ENCODE measurements around the gene POU6F2. TPM values are rescaled to one million over a fixed set of nuclear protein-coding genes. Genes with fewer than 3 reads are reported as not detected.

POU6F2 gene
- total RNA-seq, 1 experiment from 2014 or later: not detected

- Histone ChIP-seq H3F3A (ENCODE audit: low read length, unreplicated experiment) (no peaks in the 10 kb centered on the region), H3K79me2 (ENCODE audit: low read length) (no peaks in the 10 kb centered on the region), H3K9me3 (ENCODE audit: low read length) (no peaks in the 10 kb centered on the region), H3K9ac (ENCODE audit: low read length) (no peak overlapping the region), H3K36me3 (ENCODE audit: low read depth, low read length) (no peaks in the 10 kb centered on the region), H3K27me3 (ENCODE audit: low read length) (peaks cover 51% of the 10 kb centered on the region), H3K9me2 (replicated peaks; ENCODE audit: low read length) (no peaks in the 10 kb centered on the region), H3K4me2 (ENCODE audit: low read length) (no peak overlapping the region), H4K20me1 (ENCODE audit: low read length) (no peaks in the 10 kb centered on the region), H3K4me3 (ENCODE audit: low read length) (no peak overlapping the region), H3K4me1 (ENCODE audit: insufficient read depth, low read length) (no peaks in the 10 kb centered on the region), H2AFZ (ENCODE audit: low read length) (no peak overlapping the region), H3K27ac (ENCODE audit: low read length) (no peak overlapping the region)
- ChIA-PET POLR2A (ENCODE audit: unreplicated experiment) (interaction anchor here (0.6 kb wide), 1 partner anchor 359 kb away, joined by 4 read pairs; no protein-coding TSS in a partner anchor), CTCF (no interaction called here)
- no TSS peak for BruUV-seq (replicated peaks)
- TF ChIP-seq EZH2 (IDR thresholded peaks at IDR 0.05; ENCODE audit: low read length, unreplicated experiment) (no peak), EZH2phosphoT487 (IDR thresholded peaks at IDR 0.05; ENCODE audit: borderline replicate concordance, low read length) (no peak)
- TF ChIP-seq, protein P1, sequence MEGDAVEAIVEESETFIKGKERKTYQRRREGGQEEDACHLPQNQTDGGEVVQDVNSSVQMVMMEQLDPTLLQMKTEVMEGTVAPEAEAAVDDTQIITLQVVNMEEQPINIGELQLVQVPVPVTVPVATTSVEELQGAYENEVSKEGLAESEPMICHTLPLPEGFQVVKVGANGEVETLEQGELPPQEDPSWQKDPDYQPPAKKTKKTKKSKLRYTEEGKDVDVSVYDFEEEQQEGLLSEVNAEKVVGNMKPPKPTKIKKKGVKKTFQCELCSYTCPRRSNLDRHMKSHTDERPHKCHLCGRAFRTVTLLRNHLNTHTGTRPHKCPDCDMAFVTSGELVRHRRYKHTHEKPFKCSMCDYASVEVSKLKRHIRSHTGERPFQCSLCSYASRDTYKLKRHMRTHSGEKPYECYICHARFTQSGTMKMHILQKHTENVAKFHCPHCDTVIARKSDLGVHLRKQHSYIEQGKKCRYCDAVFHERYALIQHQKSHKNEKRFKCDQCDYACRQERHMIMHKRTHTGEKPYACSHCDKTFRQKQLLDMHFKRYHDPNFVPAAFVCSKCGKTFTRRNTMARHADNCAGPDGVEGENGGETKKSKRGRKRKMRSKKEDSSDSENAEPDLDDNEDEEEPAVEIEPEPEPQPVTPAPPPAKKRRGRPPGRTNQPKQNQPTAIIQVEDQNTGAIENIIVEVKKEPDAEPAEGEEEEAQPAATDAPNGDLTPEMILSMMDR (conservative IDR thresholded peaks at IDR 0.05; ENCODE audit: low read depth, low read length): no peak
- DNase-seq: no peak
- no peak for ATAC-seq
- intact Hi-C loops (cut with micrococcal nuclease): no loop called here
Observed at GRCh38 chr7:39379416-39379815, 401.7 kb downstream of the POU6F2 start.

GRCh38 chr7:39383136-39383535 is 405.4 kb downstream of the POU6F2 start:
- POLR2A ChIA-PET (ENCODE audit: unreplicated experiment): no interaction called here
- H4K20me1 ChIP-seq (ENCODE audit: low read length): no peaks in the 10 kb centered on the region
- no TSS peak for BruUV-seq (replicated peaks)

GRCh38 chr7:39384386-39384785 is 406.7 kb downstream of the POU6F2 start:
- CTCF ChIA-PET: no interaction called here
- BruUV-seq (replicated peaks): no TSS peak

More at GRCh38 chr7:39383136-39383535, 405.4 kb downstream of the POU6F2 start:
- CTCF ChIA-PET: no interaction called here
- ATAC-seq: no peak
- no peaks in the 10 kb centered on the region for H3F3A ChIP-seq (ENCODE audit: low read length, unreplicated experiment)
- no peaks in the 10 kb centered on the region for H3K36me3 ChIP-seq (ENCODE audit: low read depth, low read length)
- H2AFZ ChIP-seq (ENCODE audit: low read length): no peak overlapping the region
- no peaks in the 10 kb centered on the region for H3K79me2 ChIP-seq (ENCODE audit: low read length)
- no peak overlapping the region for H3K4me2 ChIP-seq (ENCODE audit: low read length)
- H3K9me2 ChIP-seq (replicated peaks; ENCODE audit: low read length): no peaks in the 10 kb centered on the region
- H3K4me1 ChIP-seq (ENCODE audit: insufficient read depth, low read length): no peaks in the 10 kb centered on the region
- H3K27me3 ChIP-seq (ENCODE audit: low read length): peaks cover 48% of the 10 kb centered on the region
- H3K9me3 ChIP-seq (ENCODE audit: low read length): no peaks in the 10 kb centered on the region
- DNase-seq: no peak
- TF ChIP-seq EZH2 (IDR thresholded peaks at IDR 0.05; ENCODE audit: low read length, unreplicated experiment) (no peak), EZH2phosphoT487 (IDR thresholded peaks at IDR 0.05; ENCODE audit: borderline replicate concordance, low read length) (no peak)
- TF ChIP-seq, protein P1 (conservative IDR thresholded peaks at IDR 0.05; ENCODE audit: low read depth, low read length): no peak
- H3K4me3 ChIP-seq (ENCODE audit: low read length): no peak overlapping the region
- intact Hi-C loops (cut with micrococcal nuclease): no loop called here
- H3K27ac ChIP-seq (ENCODE audit: low read length): no peak overlapping the region
- no peak overlapping the region for H3K9ac ChIP-seq (ENCODE audit: low read length)

More at GRCh38 chr7:39384386-39384785, 406.7 kb downstream of the POU6F2 start:
- H3K79me2 ChIP-seq (ENCODE audit: low read length): no peaks in the 10 kb centered on the region
- intact Hi-C loops (cut with micrococcal nuclease): no loop called here
- H3K9ac ChIP-seq (ENCODE audit: low read length): no peak overlapping the region
- no peak for ATAC-seq
- TF ChIP-seq EZH2 (IDR thresholded peaks at IDR 0.05; ENCODE audit: low read length, unreplicated experiment) (no peak), EZH2phosphoT487 (IDR thresholded peaks at IDR 0.05; ENCODE audit: borderline replicate concordance, low read length) (no peak)
- TF ChIP-seq, protein P1 (conservative IDR thresholded peaks at IDR 0.05; ENCODE audit: low read depth, low read length): no peak
- POLR2A ChIA-PET (ENCODE audit: unreplicated experiment): no interaction called here
- H2AFZ ChIP-seq (ENCODE audit: low read length): no peak overlapping the region
- H3K27ac ChIP-seq (ENCODE audit: low read length): no peak overlapping the region
- H3K9me3 ChIP-seq (ENCODE audit: low read length): no peaks in the 10 kb centered on the region
- no peak overlapping the region for H3K4me2 ChIP-seq (ENCODE audit: low read length)
- no peaks in the 10 kb centered on the region for H3K36me3 ChIP-seq (ENCODE audit: low read depth, low read length)
- no peak for DNase-seq
- H4K20me1 ChIP-seq (ENCODE audit: low read length): no peaks in the 10 kb centered on the region
- H3K27me3 ChIP-seq (ENCODE audit: low read length): peaks cover 42% of the 10 kb centered on the region
- H3K4me1 ChIP-seq (ENCODE audit: insufficient read depth, low read length): no peaks in the 10 kb centered on the region
- H3K9me2 ChIP-seq (replicated peaks; ENCODE audit: low read length): no peaks in the 10 kb centered on the region
- H3F3A ChIP-seq (ENCODE audit: low read length, unreplicated experiment): no peaks in the 10 kb centered on the region
- no peak overlapping the region for H3K4me3 ChIP-seq (ENCODE audit: low read length)

All from PC-3 (cell line).